ENCODE measurements around the gene ARHGEF7. TPM values are rescaled to one million over a fixed set of nuclear protein-coding genes. Genes with fewer than 3 reads are reported as not detected.

The ARHGEF7 gene
- total RNA-seq, 1 donor from 2014 or later, result 95.7 TPM

DNA sequence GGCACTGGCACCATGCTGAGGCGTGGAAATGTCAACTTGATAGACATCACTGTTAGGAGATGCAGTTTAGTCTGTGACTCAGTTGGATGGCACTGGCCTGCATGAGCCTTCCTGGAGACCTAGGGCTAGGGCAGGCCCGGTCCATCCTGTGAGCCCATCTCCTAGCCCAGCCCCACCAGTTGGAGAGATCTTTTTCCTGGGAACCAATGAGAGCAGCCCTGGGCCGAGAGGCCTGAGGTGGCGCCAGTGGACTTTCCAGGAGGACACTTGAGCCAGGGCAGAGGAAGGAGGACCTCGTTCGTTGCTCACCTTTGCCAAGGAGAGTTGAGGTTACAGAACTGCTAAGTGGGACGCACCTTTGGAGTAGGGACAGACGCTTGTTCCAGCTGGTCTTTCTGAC is 104.8 kb downstream of the ARHGEF7 start:
- no peaks in the 10 kb centered on the region for H3K27me3 Mint-ChIP-seq
- CTCF ChIA-PET, result interaction anchor here (1.6 kb wide), 1 partner anchor 152 kb away, joined by 7 read pairs; no protein-coding TSS in a partner anchor
- ATAC-seq (ENCODE audit: low read depth), result no peak
- H3K27ac Mint-ChIP-seq, result no peak overlapping the region
- no peaks in the 10 kb centered on the region for H3K9me3 Mint-ChIP-seq
- H3K36me3 Mint-ChIP-seq (ENCODE audit: low read depth), result peaks cover 36% of the 10 kb centered on the region
- POLR2A ChIA-PET, result no interaction called here
- peaks cover 16% of the 10 kb centered on the region for H3K4me1 Mint-ChIP-seq
- no peak overlapping the region for H3K4me3 Mint-ChIP-seq
- DNase-seq, result no peak
- TF ChIP-seq, protein P1, sequence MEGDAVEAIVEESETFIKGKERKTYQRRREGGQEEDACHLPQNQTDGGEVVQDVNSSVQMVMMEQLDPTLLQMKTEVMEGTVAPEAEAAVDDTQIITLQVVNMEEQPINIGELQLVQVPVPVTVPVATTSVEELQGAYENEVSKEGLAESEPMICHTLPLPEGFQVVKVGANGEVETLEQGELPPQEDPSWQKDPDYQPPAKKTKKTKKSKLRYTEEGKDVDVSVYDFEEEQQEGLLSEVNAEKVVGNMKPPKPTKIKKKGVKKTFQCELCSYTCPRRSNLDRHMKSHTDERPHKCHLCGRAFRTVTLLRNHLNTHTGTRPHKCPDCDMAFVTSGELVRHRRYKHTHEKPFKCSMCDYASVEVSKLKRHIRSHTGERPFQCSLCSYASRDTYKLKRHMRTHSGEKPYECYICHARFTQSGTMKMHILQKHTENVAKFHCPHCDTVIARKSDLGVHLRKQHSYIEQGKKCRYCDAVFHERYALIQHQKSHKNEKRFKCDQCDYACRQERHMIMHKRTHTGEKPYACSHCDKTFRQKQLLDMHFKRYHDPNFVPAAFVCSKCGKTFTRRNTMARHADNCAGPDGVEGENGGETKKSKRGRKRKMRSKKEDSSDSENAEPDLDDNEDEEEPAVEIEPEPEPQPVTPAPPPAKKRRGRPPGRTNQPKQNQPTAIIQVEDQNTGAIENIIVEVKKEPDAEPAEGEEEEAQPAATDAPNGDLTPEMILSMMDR (IDR thresholded peaks at IDR 0.05), result no peak
- intact Hi-C loops (cut with micrococcal nuclease), result no loop called here

DNA sequence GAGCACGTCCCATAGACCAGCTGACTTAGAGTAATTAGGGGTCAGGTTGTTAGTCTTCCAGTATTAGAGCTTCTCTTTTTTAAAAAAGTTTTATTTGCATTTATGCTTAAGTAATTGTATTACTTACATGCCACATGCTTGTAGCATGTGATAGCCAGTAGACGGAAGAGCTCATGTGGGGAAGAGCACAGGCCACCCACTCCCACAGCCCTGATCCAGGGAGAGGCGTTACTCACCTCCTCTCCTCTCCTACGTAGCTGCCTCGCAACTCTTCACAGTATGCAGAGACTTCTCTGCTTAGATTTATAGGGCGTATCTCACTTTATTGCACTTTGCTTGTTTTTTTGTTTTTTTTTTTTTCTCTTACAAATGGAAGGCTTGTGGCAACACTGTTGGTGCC is 110.1 kb downstream of the ARHGEF7 start:
- ATAC-seq (ENCODE audit: low read depth) (no peak), DNase-seq (no peak)
- Mint-ChIP-seq H3K4me3 (no peak overlapping the region), H3K9me3 (no peaks in the 10 kb centered on the region), H3K4me1 (peaks cover 7% of the 10 kb centered on the region), H3K27ac (no peak overlapping the region), H3K27me3 (no peaks in the 10 kb centered on the region), H3K36me3 (ENCODE audit: low read depth) (peaks cover 51% of the 10 kb centered on the region)
- POLR2A ChIA-PET, result interaction anchor here (0.7 to 1.3 kb wide), 4 partner anchors 157 to 513 kb away, joined by 3 to 12 read pairs (median 6); no protein-coding TSS in a partner anchor
- CTCF ChIA-PET, result interaction anchor here (0.7 to 4.2 kb wide), 9 partner anchors 10 to 423 kb away, joined by 3 to 46 read pairs (median 3); no protein-coding TSS in a partner anchor
- intact Hi-C loops (cut with micrococcal nuclease), result no loop called here
- TF ChIP-seq, protein P1 (IDR thresholded peaks at IDR 0.05), result no peak

DNA sequence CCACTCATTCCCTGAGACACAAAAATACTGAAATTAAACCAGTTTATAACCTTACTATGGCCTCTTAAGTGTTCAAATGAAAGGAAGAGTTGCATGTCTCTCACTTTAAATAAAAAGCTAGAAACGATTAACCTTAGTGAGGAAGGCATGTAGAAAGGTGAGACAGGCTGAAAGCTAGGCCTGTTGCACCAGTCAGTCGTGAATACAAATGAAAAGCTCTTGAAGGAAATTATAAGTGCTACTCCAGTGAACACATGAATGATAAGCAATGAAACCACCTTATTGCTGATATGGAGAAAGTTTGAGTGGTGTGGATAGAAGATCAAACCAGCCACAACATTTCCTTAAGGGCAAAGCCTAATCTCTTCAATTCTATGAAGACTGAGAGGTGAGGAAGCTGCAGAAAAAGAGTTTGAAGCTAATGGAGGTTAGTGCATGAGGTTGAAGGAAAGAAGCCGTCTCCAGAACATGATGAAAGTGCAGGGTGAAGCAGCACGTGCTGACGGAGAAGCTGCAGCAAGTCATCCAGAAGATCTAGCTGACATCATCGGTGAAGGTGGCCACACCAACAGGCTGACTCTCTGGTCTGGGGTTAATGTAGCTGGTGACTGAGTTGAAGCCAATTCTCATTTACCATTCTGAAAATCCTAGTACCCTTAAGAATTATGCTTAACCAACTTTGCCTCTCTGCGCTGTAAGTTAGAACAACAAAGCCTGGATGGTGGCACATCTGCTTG is 110.9 kb downstream of the ARHGEF7 start:
- POLR2A ChIA-PET, result interaction anchor here (1.1 to 1.3 kb wide), 2 partner anchors 158 to 513 kb away, joined by 3 to 9 read pairs; no protein-coding TSS in a partner anchor
- no peaks in the 10 kb centered on the region for H3K27me3 Mint-ChIP-seq
- H3K36me3 Mint-ChIP-seq (ENCODE audit: low read depth), result peaks cover 49% of the 10 kb centered on the region
- intact Hi-C loops (cut with micrococcal nuclease), result no loop called here
- ATAC-seq (ENCODE audit: low read depth) (no peak), DNase-seq (no peak)
- TF ChIP-seq, protein P1 (IDR thresholded peaks at IDR 0.05), result no peak
- no peaks in the 10 kb centered on the region for H3K9me3 Mint-ChIP-seq
- CTCF ChIA-PET, result interaction anchor here (0.7 to 4.2 kb wide), 5 partner anchors 11 to 424 kb away, joined by 3 to 46 read pairs (median 4); no protein-coding TSS in a partner anchor
- peaks cover 7% of the 10 kb centered on the region for H3K4me1 Mint-ChIP-seq
- no peak overlapping the region for H3K4me3 Mint-ChIP-seq
- peak overlapping the region; percentile 16 for H3K27ac Mint-ChIP-seq

DNA sequence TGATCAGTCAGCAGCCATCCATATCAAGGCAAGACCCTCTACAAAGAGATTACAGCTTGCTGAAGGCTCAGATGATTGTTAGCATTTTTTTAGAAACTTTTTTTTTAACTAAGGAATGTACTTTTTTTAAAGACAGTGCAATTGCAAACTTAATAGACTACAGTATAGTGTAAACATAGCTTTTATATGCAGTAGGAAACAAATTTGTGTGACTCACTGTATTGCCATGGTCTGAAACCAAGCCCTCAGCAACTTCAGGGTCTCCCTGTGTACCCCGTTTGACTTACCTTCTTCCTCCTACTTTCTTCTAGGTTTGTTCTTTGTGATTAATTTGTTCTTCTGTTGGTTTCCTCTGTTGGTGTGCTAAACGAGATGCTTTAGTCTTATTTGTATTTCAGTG is 112.3 kb downstream of the ARHGEF7 start:
- intact Hi-C loops (cut with micrococcal nuclease), result no loop called here
- ATAC-seq (ENCODE audit: low read depth), result no peak
- no peak overlapping the region for H3K27ac Mint-ChIP-seq
- peaks cover 7% of the 10 kb centered on the region for H3K4me1 Mint-ChIP-seq
- no peak overlapping the region for H3K4me3 Mint-ChIP-seq
- ChIA-PET CTCF (interaction anchor here (4.2 kb wide), 1 partner anchor 160 kb away, joined by 46 read pairs; no protein-coding TSS in a partner anchor), POLR2A (no interaction called here)
- TF ChIP-seq, protein P1 (IDR thresholded peaks at IDR 0.05), result no peak
- H3K36me3 Mint-ChIP-seq (ENCODE audit: low read depth), result peaks cover 61% of the 10 kb centered on the region
- DNase-seq, result no peak
- H3K9me3 Mint-ChIP-seq, result no peaks in the 10 kb centered on the region
- no peaks in the 10 kb centered on the region for H3K27me3 Mint-ChIP-seq

Measured in activated B cell treated with CpG ODN at 0.5 μM for 24 hours (primary cell).